Prostate gland (tissue), 2 donors: ENCODE results near the gene TPP1.

Experiments
- CTCF ChIP-seq, 4 experiments: fragments of 200-600 bp in 2 of 4; fragments of 450-650 bp in 2 of 4; sonication (generic) in 2 of 4; IDR thresholded peaks; 1 replicate in 3 of 4; 2 replicates in 1 of 4; pipeline ENCODE4 v1.5.1; 2016 to 2019; ENCODE audit warnings: antibody characterized with exemption in 4 of 4, mild to moderate bottlenecking in 2 of 4, moderate library complexity in 2 of 4
- POLR2A ChIP-seq: fragments of 450-650 bp; IDR thresholded peaks from one replicate; pipeline ENCODE4 v1.6.1; 2016; ENCODE audit warnings: antibody characterized with exemption, mild to moderate bottlenecking
- POLR2AphosphoS5 ChIP-seq: sonication (generic); formaldehyde crosslinking; IDR thresholded peaks from one replicate; pipeline ENCODE4 v1.6.1; 2017; ENCODE audit warnings: antibody characterized with exemption

GRCh38 chr11:6663794-6664469, 44.7 kb upstream of the TPP1 start:
- TF ChIP-seq POLR2A: no peak
- TF ChIP-seq CTCF (IDR thresholded peaks at IDR 0.05): no peak
- TF ChIP-seq POLR2AphosphoS5: no peak
